GM12865 (cell line): ENCODE measurements around the gene PLOD1.
A peak's percentile ranks its signal among the peaks of the same experiment; 100 is the strongest.
"Not testable (repeated sequence)": the region's sequence is repeated elsewhere in the genome, so short reads cannot be mapped to it uniquely, and the experiment has no call there.

Experiments
- DNase-seq: peaks from one replicate; pipeline ENCODE4 v3.0.0; 2010; ENCODE audit warnings: low read depth
- H3K4me3 ChIP-seq: 2 replicates; pipeline ENCODE4 v1.5.1; 2011; ENCODE audit warnings: mild to moderate bottlenecking, low read depth, low read length, control low read depth
- CTCF ChIP-seq: IDR thresholded peaks from 2 replicates; pipeline ENCODE4 v1.5.1; 2011; ENCODE audit warnings: low read length, control low read depth, low read depth, inconsistent platforms; ENCODE audit not compliant: insufficient read depth; ENCODE audit errors: missing control alignments

The PLOD1 gene

GRCh38 chr1:11929849-11930248, 4.7 kb upstream of the PLOD1 start:
- no peak for TF ChIP-seq CTCF
- DNase-seq, result peak; percentile 52
- no peak overlapping the region; the same call in 1 of the 2 replicates for H3K4me3 ChIP-seq

- no peak overlapping the region for H3K4me3 ChIP-seq
- DNase-seq, result no peak
- TF ChIP-seq CTCF, result no peak
These were observed 3.7 kb upstream of the PLOD1 start for GRCh38 chr1:11930571-11931445.

GRCh38 chr1:11931845-11932244, 2.7 kb upstream of the PLOD1 start:
- H3K4me3 ChIP-seq, result no peak overlapping the region
- TF ChIP-seq CTCF, result no peak
- no peak for DNase-seq

- DNase-seq, result no peak
- peak overlapping the region; percentile 83 for H3K4me3 ChIP-seq
- no peak for TF ChIP-seq CTCF
These were observed 518 bp downstream of the PLOD1 start for GRCh38 chr1:11935057-11935412.

- not testable (repeated sequence) for DNase-seq, H3K4me3 ChIP-seq
These were observed 1.2 kb downstream of the PLOD1 start for GRCh38 chr1:11935733-11936132.

GRCh38 chr1:11938722-11939526, 4.4 kb downstream of the PLOD1 start:
- no peak for DNase-seq

GRCh38 chr1:11939794-11940193, 5.3 kb downstream of the PLOD1 start:
- not testable (repeated sequence) for H3K4me3 ChIP-seq, DNase-seq

More at GRCh38 chr1:11938722-11939526, 4.4 kb downstream of the PLOD1 start:
- no peak for TF ChIP-seq CTCF
- H3K4me3 ChIP-seq, result no peak overlapping the region
